ENCODE data around the gene MED23. TPM values are rescaled to one million over a fixed set of nuclear protein-coding genes. Genes with fewer than 3 reads are reported as not detected.

MED23 gene
- total RNA-seq, 1 donor from 2014 or later, result 29.5 TPM

GRCh38 chr6:131555992-131556391 is 72.0 kb downstream of the MED23 start:
- Mint-ChIP-seq H3K4me3 (ENCODE audit: unreplicated experiment) (no peak overlapping the region), H3K9me3 (ENCODE audit: unreplicated experiment) (no peaks in the 10 kb centered on the region), H3K27ac (ENCODE audit: unreplicated experiment) (no peak overlapping the region), H3K36me3 (ENCODE audit: low read depth, unreplicated experiment) (no peaks in the 10 kb centered on the region), H3K4me1 (ENCODE audit: low read depth, unreplicated experiment) (no peaks in the 10 kb centered on the region), H3K27me3 (ENCODE audit: low read depth, unreplicated experiment) (no peaks in the 10 kb centered on the region)
- TF ChIP-seq CTCF (IDR thresholded peaks at IDR 0.05; ENCODE audit: insufficient read depth, low read depth, low read length), result no peak
- TF ChIP-seq EZH2 (IDR thresholded peaks at IDR 0.05; ENCODE audit: insufficient read depth, low read length), result no peak
- no peaks in the 10 kb centered on the region for H3K79me2 ChIP-seq (ENCODE audit: insufficient read depth, low read length)
- no peak overlapping the region for H3K9ac ChIP-seq (ENCODE audit: low read length)
- H2AFZ ChIP-seq (ENCODE audit: low read depth, low read length), result no peak overlapping the region
- peaks cover 4% of the 10 kb centered on the region for H3K27me3 ChIP-seq (ENCODE audit: insufficient read depth, low read length)
- H3K9me3 ChIP-seq (ENCODE audit: insufficient read depth, low read depth, low read length), result no peaks in the 10 kb centered on the region
- no peaks in the 10 kb centered on the region for H3K4me1 ChIP-seq (ENCODE audit: insufficient read depth, low read length)
- DNase-seq (ENCODE audit: low read depth) (no peak), FAIRE-seq (no peak)
- no peak overlapping the region for H3K4me3 ChIP-seq (ENCODE audit: insufficient read depth, low read depth, low read length)
- no peak overlapping the region for H3K4me2 ChIP-seq (ENCODE audit: low read length)
- no peak overlapping the region for H3K27ac ChIP-seq (ENCODE audit: low read depth, low read length)
- H4K20me1 ChIP-seq (ENCODE audit: insufficient read depth, low read length), result no peaks in the 10 kb centered on the region
- H3K36me3 ChIP-seq (ENCODE audit: insufficient read depth, low read length), result no peaks in the 10 kb centered on the region

- Mint-ChIP-seq H3K36me3 (ENCODE audit: low read depth, unreplicated experiment) (no peaks in the 10 kb centered on the region), H3K27ac (ENCODE audit: unreplicated experiment) (no peak overlapping the region), H3K4me1 (ENCODE audit: low read depth, unreplicated experiment) (no peaks in the 10 kb centered on the region), H3K27me3 (ENCODE audit: low read depth, unreplicated experiment) (no peaks in the 10 kb centered on the region), H3K4me3 (ENCODE audit: unreplicated experiment) (no peak overlapping the region), H3K9me3 (ENCODE audit: unreplicated experiment) (no peaks in the 10 kb centered on the region)
- Histone ChIP-seq H2AFZ (ENCODE audit: low read depth, low read length) (no peak overlapping the region), H3K27ac (ENCODE audit: low read depth, low read length) (no peak overlapping the region), H3K4me2 (ENCODE audit: low read length) (no peak overlapping the region), H3K4me3 (ENCODE audit: insufficient read depth, low read depth, low read length) (no peak overlapping the region), H3K9ac (ENCODE audit: low read length) (no peak overlapping the region), H3K79me2 (ENCODE audit: insufficient read depth, low read length) (no peaks in the 10 kb centered on the region), H3K27me3 (ENCODE audit: insufficient read depth, low read length) (peaks cover 9% of the 10 kb centered on the region), H3K4me1 (ENCODE audit: insufficient read depth, low read length) (no peaks in the 10 kb centered on the region), H3K36me3 (ENCODE audit: insufficient read depth, low read length) (no peaks in the 10 kb centered on the region), H3K9me3 (ENCODE audit: insufficient read depth, low read depth, low read length) (no peaks in the 10 kb centered on the region), H4K20me1 (ENCODE audit: insufficient read depth, low read length) (no peaks in the 10 kb centered on the region)
- FAIRE-seq (no peak), DNase-seq (ENCODE audit: low read depth) (no peak)
- TF ChIP-seq EZH2 (IDR thresholded peaks at IDR 0.05; ENCODE audit: insufficient read depth, low read length), result no peak
Measured at GRCh38 chr6:131552572-131552971, 75.5 kb downstream of the MED23 start.

GRCh38 chr6:131551902-131552301 is 76.1 kb downstream of the MED23 start:
- no peak overlapping the region for H3K4me3 Mint-ChIP-seq (ENCODE audit: unreplicated experiment)
- no peak overlapping the region for H3K4me2 ChIP-seq (ENCODE audit: low read length)
- H3K36me3 Mint-ChIP-seq (ENCODE audit: low read depth, unreplicated experiment), result no peaks in the 10 kb centered on the region
- no peaks in the 10 kb centered on the region for H4K20me1 ChIP-seq (ENCODE audit: insufficient read depth, low read length)
- no peak overlapping the region for H3K9ac ChIP-seq (ENCODE audit: low read length)
- no peak overlapping the region for H3K4me3 ChIP-seq (ENCODE audit: insufficient read depth, low read depth, low read length)
- no peaks in the 10 kb centered on the region for H3K79me2 ChIP-seq (ENCODE audit: insufficient read depth, low read length)
- no peaks in the 10 kb centered on the region for H3K9me3 ChIP-seq (ENCODE audit: insufficient read depth, low read depth, low read length)
- FAIRE-seq (no peak), DNase-seq (ENCODE audit: low read depth) (no peak)
- peaks cover 2% of the 10 kb centered on the region for H3K27me3 Mint-ChIP-seq (ENCODE audit: low read depth, unreplicated experiment)
- H3K27ac ChIP-seq (ENCODE audit: low read depth, low read length), result no peak overlapping the region
- no peaks in the 10 kb centered on the region for H3K4me1 ChIP-seq (ENCODE audit: insufficient read depth, low read length)
- H3K36me3 ChIP-seq (ENCODE audit: insufficient read depth, low read length), result no peaks in the 10 kb centered on the region
- H3K27me3 ChIP-seq (ENCODE audit: insufficient read depth, low read length), result peaks cover 9% of the 10 kb centered on the region
- no peaks in the 10 kb centered on the region for H3K4me1 Mint-ChIP-seq (ENCODE audit: low read depth, unreplicated experiment)
- no peak for TF ChIP-seq EZH2 (IDR thresholded peaks at IDR 0.05; ENCODE audit: insufficient read depth, low read length)
- no peak for TF ChIP-seq CTCF (IDR thresholded peaks at IDR 0.05; ENCODE audit: insufficient read depth, low read depth, low read length)
- no peak overlapping the region for H2AFZ ChIP-seq (ENCODE audit: low read depth, low read length)
- no peaks in the 10 kb centered on the region for H3K9me3 Mint-ChIP-seq (ENCODE audit: unreplicated experiment)
- H3K27ac Mint-ChIP-seq (ENCODE audit: unreplicated experiment), result no peak overlapping the region

Measured in astrocyte (in vitro differentiated cells and primary cell).